GM12878 (cell line): ENCODE results near the gene ATAD5. TPM values are rescaled to one million over a fixed set of nuclear protein-coding genes. Genes with fewer than 3 reads are reported as not detected.

Experiments used
- ATAC-seq: fragments of 200-7000 bp; cut with Tn5 transposase; 3 replicates; pipeline ENCODE4 v1.9.1; 2020; ENCODE audit warnings: mild to moderate bottlenecking, moderate library complexity
- BruUV-seq: library from RNA; stranded (reverse); fragments of 400-500 nt; replicated peaks from 2 replicates; lab custom pipeline; 2021; lab: Mats Ljungman, UMichigan
- CTCF ChIA-PET: fragments of 300-600 bp; sonication (Branson Sonifier 250); formaldehyde crosslinking; extraction: SDS; loops from one replicate; lab custom pipeline; 2021; ENCODE audit warnings: inconsistent platforms; lab: Yijun Ruan, JAX
- POLR2A ChIA-PET: fragments of 350-600 bp; formaldehyde crosslinking; extraction: SDS; loops from one replicate; lab custom pipeline; 2021; ENCODE audit warnings: inconsistent platforms; lab: Charles Lee
- RAD21 ChIA-PET: fragments of 300-600 bp; sonication (Branson Sonifier 250); formaldehyde crosslinking; loops from one replicate; lab custom pipeline; 2023; ENCODE audit warnings: antibody characterized with exemption; ENCODE audit not compliant: unreplicated experiment; lab: Charles Lee
- SMC1A ChIA-PET: fragments of 300-600 bp; sonication (Branson Sonifier 250); formaldehyde crosslinking; loops from one replicate; lab custom pipeline; 2023; ENCODE audit not compliant: unreplicated experiment, uncharacterized antibody; lab: Charles Lee
- DNase-seq: peaks from one replicate; pipeline ENCODE4 v3.0.0-alpha.2; 2011; ENCODE audit warnings: low read depth, low spot score
- FAIRE-seq: peaks from 3 replicates; lab custom pipeline; 2011; peaks lifted over from hg19 to GRCh38; lab: Jason Lieb, UNC
- H2AFZ ChIP-seq: 2 replicates; pipeline ENCODE4 v1.6.0; 2011; ENCODE audit warnings: low read depth, low read length, control low read depth; ENCODE audit not compliant: control insufficient read depth
- H3K27ac ChIP-seq: 2 replicates; pipeline ENCODE4 v1.5.1; 2011; ENCODE audit warnings: control low read depth; ENCODE audit not compliant: control insufficient read depth, insufficient read depth
- H3K27me3 ChIP-seq, 2 experiments: replicated peaks in 1 of 2; 2 replicates each; pipeline versions ENCODE4 v1.6.0 to v1.6.1; 2011; ENCODE audit warnings: low read length in 1 of 2; ENCODE audit not compliant: control insufficient read depth in 2 of 2, insufficient read depth in 2 of 2
- H3K36me3 ChIP-seq, 2 experiments: 2 replicates each; pipeline ENCODE4 v1.5.1; 2011; ENCODE audit warnings: low read length in 1 of 2; ENCODE audit not compliant: control insufficient read depth in 2 of 2, insufficient read depth in 2 of 2
- H3K4me1 ChIP-seq: 2 replicates; pipeline ENCODE4 v1.6.1; 2011; ENCODE audit warnings: mild to moderate bottlenecking, low read length, moderate library complexity, mixed read lengths; ENCODE audit not compliant: control insufficient read depth, insufficient read depth
- H3K4me2 ChIP-seq: 2 replicates; pipeline ENCODE4 v1.6.0; 2011; ENCODE audit warnings: control low read depth; ENCODE audit not compliant: control insufficient read depth, insufficient read depth
- H3K4me3 ChIP-seq: fragments of 200-600 bp; sonication (generic); 2 replicates; pipeline ENCODE4 v1.5.1; 2016
- H3K79me2 ChIP-seq: 2 replicates; pipeline ENCODE4 v1.6.0; 2011; ENCODE audit warnings: low read length; ENCODE audit not compliant: control insufficient read depth, insufficient read depth
- H3K9ac ChIP-seq: 2 replicates; pipeline ENCODE4 v1.8.0; 2011; ENCODE audit warnings: low read length, control low read depth, mixed read lengths; ENCODE audit not compliant: control insufficient read depth, insufficient read depth
- H3K9me3 ChIP-seq: replicated peaks from 3 replicates; pipeline ENCODE4 v1.5.1; 2011; ENCODE audit warnings: mild to moderate bottlenecking, low read length; ENCODE audit not compliant: control insufficient read depth, insufficient read depth
- H4K20me1 ChIP-seq: 2 replicates; pipeline ENCODE4 v1.6.0; 2011; ENCODE audit not compliant: control insufficient read depth, insufficient read depth
- ASH2L ChIP-seq: fragments of 300-600, 200-600 bp; sonication (generic); IDR thresholded peaks from 2 replicates; pipeline ENCODE4 v1.6.1; 2017; ENCODE audit warnings: low read depth, mild to moderate bottlenecking, borderline replicate concordance
- ATF7 ChIP-seq: fragments of 450-650 bp; IDR thresholded peaks from 2 replicates; pipeline ENCODE4 v1.6.1; 2016; ENCODE audit warnings: low read depth, mild to moderate bottlenecking
- FOS ChIP-seq: IDR thresholded peaks from 3 replicates; pipeline ENCODE4 v1.6.1; 2011; ENCODE audit warnings: borderline replicate concordance; ENCODE audit not compliant: insufficient read length; ENCODE audit errors: extremely low read depth
- LARP7 ChIP-seq: fragments of 450-650 bp; IDR thresholded peaks from 2 replicates; pipeline ENCODE4 v1.6.1; 2017; ENCODE audit warnings: mild to moderate bottlenecking
- MTA3 ChIP-seq: IDR thresholded peaks from 2 replicates; pipeline ENCODE4 v1.6.1; 2012; ENCODE audit warnings: low read length, inconsistent platforms, borderline replicate concordance
- TARDBP ChIP-seq: IDR thresholded peaks from 2 replicates; pipeline ENCODE4 v1.6.1; 2016; ENCODE audit warnings: borderline replicate concordance
- ZNF384 ChIP-seq: IDR thresholded peaks from 2 replicates; pipeline ENCODE4 v1.6.1; 2012; ENCODE audit warnings: low read depth, mild to moderate bottlenecking, low read length, improper control_type of control experiment, borderline replicate concordance
- WGBS: methylation state at CpG from one replicate; pipeline ENCODE4 v1.1.6; 2016; ENCODE audit warnings: low lambda C conversion rate; ENCODE audit not compliant: insufficient replicate concordance, insufficient coverage; ENCODE audit errors: missing lambda C conversion rate; 5-methylcytosine and 5-hydroxymethylcytosine counted together
- in situ Hi-C: fragments of 300-500 bp; cut with MboI; formaldehyde crosslinking; loops from 9 replicates; pipeline ENCODE4 v1.14.3; 2018; ENCODE audit warnings: mixed read lengths
- intact Hi-C: fragments of 100-400 bp; cut with micrococcal nuclease; formaldehyde crosslinking; loops from one replicate; pipeline ENCODE4 v1.14.2; 2022; ENCODE audit not compliant: unreplicated experiment
- polyA plus RNA-seq, 11 experiments: library from polyadenylated mRNA; depleted of rRNA in 4 of 11; unstranded in 6 of 11; stranded (reverse) in 5 of 11; fragments of >200 nt; fragmentation: Nextera tagmentation in 4 of 11; fragmentation: Illumina TruSeq in 1 of 11; extraction: Ambion mirVana in 4 of 11; extraction: Trizol in 1 of 11; gene quantifications; 1 replicate in 1 of 11; 2 replicates in 10 of 11; pipeline versions ENCODE4 v1.2.1 to v1.2.3, GENCODE V29; 2011 to 2016; ENCODE audit warnings: inconsistent platforms in 2 of 11, missing spikeins in 2 of 11, low read depth in 1 of 11
- total RNA-seq, 4 experiments: library from RNA; depleted of rRNA in 3 of 4; stranded (reverse); fragments of >200 nt in 3 of 4; fragmentation: Illumina TruSeq in 1 of 4; extraction: Trizol in 1 of 4; gene quantifications; 2 replicates each; pipeline versions ENCODE4 v1.2.1 to v1.2.3, GENCODE V29; 2013 to 2021

ATAD5 gene
- total and polyA plus RNA-seq, 10 of the 15 experiments (the other 5 are each of a cell fraction or from before 2014, with no cell fraction given), result 3.8 to 19.7 (median 13.2) TPM

DNA sequence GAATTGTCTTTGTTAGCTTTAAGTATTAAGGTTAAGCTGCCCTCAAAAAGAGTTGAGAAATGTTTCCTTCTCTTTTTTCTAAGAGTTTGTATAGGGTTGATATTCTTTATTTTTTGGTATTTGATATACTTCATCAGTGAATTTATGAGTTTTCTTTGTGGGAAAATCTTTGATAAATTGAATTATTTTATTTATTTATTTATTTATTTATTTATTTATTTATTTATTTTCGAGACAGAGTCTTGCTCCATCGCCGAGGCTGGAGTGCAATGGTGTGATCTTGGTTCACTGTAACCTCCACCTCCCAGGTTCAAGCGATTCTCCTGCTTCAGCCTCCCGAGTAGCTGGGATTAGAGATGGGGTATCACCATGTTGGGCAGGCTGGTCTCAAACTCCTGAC lies 54.4 kb downstream of the ATAD5 start:
- Histone ChIP-seq H3K27ac (no peak overlapping the region), H3K79me2 (no peaks in the 10 kb centered on the region), H3K9ac (no peak overlapping the region), H3K4me2 (no peak overlapping the region), H3K27me3 (no peaks in the 10 kb centered on the region), H3K4me3 (no peak overlapping the region), H3K36me3 (peaks cover 0 to 8% of the 10 kb centered on the region in 2 experiments; a peak in 1 of 4 replicates), H3K4me1 (no peaks in the 10 kb centered on the region), H3K9me3 (no peaks in the 10 kb centered on the region), H4K20me1 (no peaks in the 10 kb centered on the region), H2AFZ (no peak overlapping the region)
- intact Hi-C loops (no loop called here), in situ Hi-C loops (no loop called here)
- FAIRE-seq (no peak), ATAC-seq (no peak), DNase-seq (no peak)
- CTCF ChIA-PET, result interaction anchor here (1.1 kb wide), 1 partner anchor 81 kb away, joined by 3 read pairs; no protein-coding TSS in a partner anchor
- WGBS, result 96% methylated on average over 5 of the region's 5 CpGs
- SMC1A ChIA-PET, result interaction anchor here (1.5 kb wide), 1 partner anchor 8 kb away, joined by 3 read pairs; no protein-coding TSS in a partner anchor
- no TSS peak for BruUV-seq
- TF ChIP-seq FOS (no peak), ASH2L (no peak), MTA3 (no peak), TARDBP (no peak)
- POLR2A ChIA-PET, result interaction anchor here (0.6 kb wide), 1 partner anchor 392 kb away, joined by 4 read pairs; no protein-coding TSS in a partner anchor
- RAD21 ChIA-PET, result no interaction called here

GRCh38 chr17:30894236-30894635 lies 62.5 kb downstream of the ATAD5 start:
- ChIA-PET RAD21 (no interaction called here), SMC1A (interaction anchor here (0.7 to 2.1 kb wide), 3 partner anchors 10 to 21 kb away, joined by 3 to 6 read pairs (median 6); partner anchors contain the start of gene TEFM), POLR2A (no interaction called here), CTCF (no interaction called here)
- Histone ChIP-seq H3K36me3 (peaks cover 0 to 20% of the 10 kb centered on the region in 2 experiments), H3K4me2 (no peak overlapping the region), H3K4me3 (no peak overlapping the region), H2AFZ (no peak overlapping the region), H3K27me3 (no peaks in the 10 kb centered on the region), H3K27ac (no peak overlapping the region), H4K20me1 (no peaks in the 10 kb centered on the region), H3K4me1 (no peaks in the 10 kb centered on the region), H3K9ac (no peak overlapping the region), H3K9me3 (no peaks in the 10 kb centered on the region), H3K79me2 (no peaks in the 10 kb centered on the region)
- in situ Hi-C loops (no loop called here), intact Hi-C loops (no loop called here)
- FAIRE-seq (no peak), ATAC-seq (no peak), DNase-seq (no peak)
- no peak for TF ChIP-seq ZNF384
- no peak for TF ChIP-seq LARP7
- no peak for TF ChIP-seq ATF7
- WGBS, result 97% methylated on average over 3 of the region's 3 CpGs
- no TSS peak for BruUV-seq
